ENCODE data around the gene FNDC10.
"Not testable (repeated sequence)": the region's sequence is repeated elsewhere in the genome, so short reads cannot be mapped to it uniquely, and the experiment has no call there.

The FNDC10 gene

GRCh38 chr1:1563688-1564087 is 36.2 kb downstream of the FNDC10 start:
- DNase-seq = no peak

GRCh38 chr1:1562556-1563195 is 37.3 kb downstream of the FNDC10 start:
- DNase-seq = no peak

GRCh38 chr1:1561801-1562470 is 38.0 kb downstream of the FNDC10 start:
- DNase-seq = no peak

DNA sequence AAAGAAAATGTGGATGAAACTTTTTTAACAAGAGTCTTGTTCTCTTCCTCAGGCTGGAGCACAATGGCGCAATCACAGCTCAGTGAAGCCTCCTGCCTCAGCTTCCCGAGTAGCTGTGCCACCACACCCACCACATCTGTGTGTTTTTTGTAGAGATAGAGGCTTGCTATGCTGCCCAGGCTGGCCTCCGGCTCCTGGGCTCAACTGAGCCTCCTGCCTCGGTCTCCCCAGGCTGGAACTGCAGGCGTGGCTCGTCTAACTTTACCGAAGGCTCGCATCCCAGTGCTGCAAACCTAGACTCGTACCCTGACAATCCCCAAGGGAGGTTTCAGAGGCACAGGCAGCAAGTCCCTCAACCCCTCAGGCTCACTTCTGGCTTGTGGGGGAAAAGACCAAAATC is 39.8 kb downstream of the FNDC10 start:
- DNase-seq = no peak

- no peak for DNase-seq
These were observed 40.9 kb downstream of the FNDC10 start for GRCh38 chr1:1559066-1559465.

GRCh38 chr1:1558591-1558990 is 41.3 kb downstream of the FNDC10 start:
- no peak for DNase-seq

DNA sequence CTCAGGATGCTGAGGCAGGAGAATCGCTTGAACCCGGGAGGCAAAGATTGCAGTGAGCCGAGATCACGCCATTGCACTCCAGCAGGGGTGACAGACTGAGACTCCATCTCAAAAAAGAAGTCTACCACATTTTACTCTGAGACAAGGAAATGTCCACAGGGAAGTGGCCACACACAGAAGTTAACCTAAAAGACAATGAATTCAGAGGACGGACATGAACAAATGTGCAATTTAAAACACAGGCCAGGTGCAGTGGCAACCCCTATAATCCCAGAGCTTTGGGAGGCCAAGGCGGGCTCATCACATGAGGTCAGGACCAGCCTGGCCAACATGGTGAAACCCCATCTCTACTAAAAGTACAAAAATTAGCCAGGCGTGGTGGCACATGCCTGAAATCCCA is 42.2 kb downstream of the FNDC10 start:
- DNase-seq = not testable (repeated sequence)

GRCh38 chr1:1556961-1557360 is 43.0 kb downstream of the FNDC10 start:
- DNase-seq = not testable (repeated sequence)

GRCh38 chr1:1556505-1556904 is 43.4 kb downstream of the FNDC10 start:
- DNase-seq = no peak

DNA sequence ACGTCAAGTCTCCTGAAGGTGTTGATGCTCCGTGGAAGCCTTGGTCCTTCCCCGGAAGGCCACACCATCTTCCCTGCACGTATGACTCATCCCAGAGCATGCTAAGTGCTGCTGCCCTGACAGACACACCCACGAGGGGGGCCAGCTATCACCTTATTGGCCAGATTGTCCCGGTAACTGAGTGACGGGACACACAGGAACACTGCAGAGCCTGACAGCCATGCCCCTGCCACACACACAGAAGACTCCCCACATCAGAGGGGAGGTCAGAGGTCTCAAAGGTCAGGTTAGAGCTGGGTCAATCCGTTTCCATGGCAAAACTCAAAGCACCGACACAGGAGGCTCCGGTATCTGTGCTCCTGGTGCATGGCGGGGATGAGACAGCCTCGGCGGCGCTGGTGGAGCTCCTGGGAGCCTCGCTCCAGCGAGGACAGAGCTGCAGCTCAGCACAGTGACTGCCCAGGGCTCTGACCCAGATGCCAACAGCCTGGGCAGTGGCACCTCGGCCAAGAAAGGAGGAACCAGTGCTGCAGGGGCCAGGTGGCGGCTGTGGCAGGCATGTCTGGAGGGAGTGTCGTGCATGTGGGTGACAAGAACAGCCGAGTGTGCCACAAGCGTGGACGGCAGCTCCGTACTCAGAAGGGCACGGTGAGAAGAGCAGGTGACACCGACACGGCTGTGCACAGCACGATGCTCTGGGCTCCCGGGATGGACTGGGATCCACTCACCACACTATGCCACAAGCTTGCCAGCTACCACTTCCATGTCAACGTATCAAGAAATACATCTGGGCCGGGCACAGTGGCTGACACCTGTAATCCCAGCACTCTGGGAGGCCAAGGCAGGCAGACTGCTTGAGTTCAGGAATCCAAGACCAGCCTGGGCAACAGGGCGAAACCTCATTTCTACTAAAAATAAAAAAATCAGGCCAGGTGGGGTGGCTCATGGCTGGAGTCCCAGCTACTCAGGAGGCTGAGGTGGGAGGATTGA is 44.7 kb downstream of the FNDC10 start:
- DNase-seq = no peak

DNA sequence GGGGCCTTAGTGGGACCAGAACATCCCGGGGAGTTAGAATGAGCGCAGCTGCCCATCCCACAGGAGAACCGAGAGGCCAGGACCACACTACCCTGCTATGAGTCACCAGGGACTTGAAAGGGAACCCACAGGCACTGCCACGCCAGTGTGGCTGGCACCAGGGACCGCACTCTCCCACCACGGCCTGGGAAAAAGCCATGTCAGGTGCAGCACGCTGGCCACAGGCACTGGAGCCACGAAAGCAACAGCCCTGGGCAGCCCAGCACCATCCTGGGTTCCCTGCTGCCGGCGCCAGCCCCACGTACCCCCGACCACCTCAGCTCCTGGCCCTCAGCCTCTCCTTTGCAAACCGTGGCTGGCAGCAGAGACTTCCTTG is 45.4 kb downstream of the FNDC10 start:
- DNase-seq = no peak

GRCh38 chr1:1553821-1554494 is 46.0 kb downstream of the FNDC10 start:
- DNase-seq = no peak

DNA sequence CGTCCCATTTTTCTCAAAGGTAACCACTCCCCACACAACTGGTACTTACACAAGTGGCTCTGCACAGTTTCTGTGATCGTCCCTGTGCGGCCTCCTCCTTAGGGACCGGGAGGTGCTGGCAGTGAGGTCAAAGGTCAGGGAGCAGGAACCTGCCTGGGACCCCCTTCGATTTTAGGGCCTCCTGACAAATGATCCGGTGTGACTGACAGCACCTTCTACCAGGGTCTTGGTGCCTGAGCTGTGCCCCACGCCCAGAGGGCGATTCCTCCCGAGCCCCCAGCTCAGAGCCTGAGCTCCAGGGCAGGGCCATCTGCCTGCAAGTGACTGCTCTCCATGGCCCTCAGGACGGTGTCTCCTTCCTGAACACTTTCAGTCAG is 47.7 kb downstream of the FNDC10 start:
- DNase-seq = no peak

DNA sequence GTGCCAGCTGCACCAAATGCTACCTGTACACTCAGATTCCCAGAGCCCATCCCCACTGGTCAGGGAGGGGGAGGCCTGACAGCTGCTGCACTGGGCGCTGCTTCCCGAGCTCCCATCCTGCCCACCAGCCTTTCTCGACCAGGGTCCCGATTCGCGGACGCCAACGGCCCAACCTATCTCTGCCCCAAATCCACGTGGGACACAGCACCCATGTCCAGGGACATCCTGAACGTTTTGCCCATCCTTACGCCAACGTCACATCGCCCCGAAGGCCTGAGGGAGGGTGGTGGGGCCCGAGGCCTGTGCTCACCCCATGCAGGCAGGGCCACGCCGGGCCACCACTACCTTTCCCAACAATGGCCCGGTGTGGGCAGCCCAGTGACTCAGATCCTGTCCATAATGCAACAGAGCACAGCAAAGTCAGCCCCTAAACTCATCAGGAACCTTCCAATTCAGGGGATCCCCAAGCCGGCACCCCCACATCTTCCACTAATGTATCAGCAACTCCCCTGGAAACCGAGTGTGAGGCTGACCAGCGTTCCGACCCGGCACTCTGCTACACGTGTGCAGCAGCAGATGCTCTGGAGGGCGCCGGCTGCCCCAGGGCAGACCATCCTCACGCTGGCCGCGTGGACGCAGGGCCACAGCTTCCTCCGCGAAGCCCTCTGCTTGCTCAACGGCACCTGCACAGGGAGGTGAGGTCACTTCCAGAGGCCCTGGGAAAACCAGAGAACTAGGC is 48.2 kb downstream of the FNDC10 start:
- no peak for DNase-seq

- no peak for DNase-seq
These were observed 49.1 kb downstream of the FNDC10 start for GRCh38 chr1:1550591-1551432.

- DNase-seq = no peak
These were observed 49.8 kb downstream of the FNDC10 start for GRCh38 chr1:1550087-1550486.

DNA sequence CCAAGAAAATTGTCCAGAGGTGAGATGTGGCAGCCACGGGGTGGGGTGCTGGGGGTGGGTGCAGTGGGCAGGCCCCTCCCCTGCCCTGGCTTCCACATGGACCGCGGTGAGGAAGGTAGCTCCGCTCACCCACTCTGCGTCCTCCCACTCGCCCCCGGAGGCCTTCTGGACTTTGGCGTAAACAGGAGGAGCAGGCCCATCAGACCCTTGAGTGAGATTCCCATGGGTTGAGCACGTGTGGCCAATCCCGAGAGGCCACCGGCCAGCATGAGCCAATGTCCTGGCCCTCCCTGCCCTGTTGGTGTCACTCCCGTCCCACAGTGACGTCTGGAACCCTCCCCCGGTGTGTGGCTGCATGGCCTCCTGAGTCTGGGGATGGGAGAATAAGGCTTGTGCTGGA is 51.3 kb downstream of the FNDC10 start:
- DNase-seq = no peak
